HG02571 (cell line): ENCODE measurements around the gene IL3RA.
"Not testable (repeated sequence)": the region's sequence is repeated elsewhere in the genome, so short reads cannot be mapped to it uniquely, and the experiment has no call there.

ENCODE experiments used
- ATAC-seq: cut with Tn5 transposase; IDR thresholded peaks from one replicate; pipeline ENCODE4 v1.9.1; 2021; ENCODE audit warnings: mild to moderate bottlenecking, moderate library complexity; ENCODE audit not compliant: unreplicated experiment

The IL3RA gene

DNA sequence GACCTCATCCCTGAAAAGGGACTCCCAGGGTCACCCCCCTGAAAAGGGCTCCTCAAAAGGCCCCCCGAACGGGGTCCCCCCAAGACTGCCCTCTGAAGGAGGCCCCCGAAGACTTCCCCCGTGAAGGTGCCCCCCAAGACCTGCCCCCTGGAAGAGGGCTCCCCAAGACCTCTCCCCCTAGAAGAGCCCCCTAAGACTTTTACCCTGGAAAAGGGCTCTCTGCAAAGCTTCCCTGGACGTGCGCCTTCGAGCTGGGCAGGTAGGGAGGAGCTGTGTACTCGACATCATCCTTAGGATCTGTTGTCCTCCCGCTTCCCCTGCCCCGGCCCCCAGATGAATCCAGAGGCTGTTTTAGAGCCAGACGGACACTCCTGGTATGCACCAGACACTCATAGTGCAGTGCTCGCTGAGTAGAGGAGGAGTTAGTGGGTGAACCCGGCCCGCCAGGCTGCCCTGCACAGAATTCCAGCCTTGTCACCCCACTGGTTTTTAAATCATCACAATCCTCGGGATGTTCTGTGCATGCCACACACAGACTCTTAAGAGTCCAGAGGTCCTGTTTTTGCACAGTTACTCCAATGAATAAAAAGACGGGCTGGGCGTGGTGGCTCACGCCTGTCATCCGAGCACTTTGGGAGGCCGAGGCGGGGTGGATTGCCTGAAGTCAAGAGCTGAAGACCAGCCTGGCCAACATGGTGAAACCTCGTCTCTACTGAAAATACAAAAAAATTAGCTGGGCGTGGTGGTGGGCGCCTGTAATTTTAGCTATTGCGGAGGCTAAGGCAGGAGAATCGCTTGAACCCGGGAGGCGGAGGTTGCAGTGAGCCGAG lies 61.1 kb downstream of the IL3RA start:
- ATAC-seq: no peak

DNA sequence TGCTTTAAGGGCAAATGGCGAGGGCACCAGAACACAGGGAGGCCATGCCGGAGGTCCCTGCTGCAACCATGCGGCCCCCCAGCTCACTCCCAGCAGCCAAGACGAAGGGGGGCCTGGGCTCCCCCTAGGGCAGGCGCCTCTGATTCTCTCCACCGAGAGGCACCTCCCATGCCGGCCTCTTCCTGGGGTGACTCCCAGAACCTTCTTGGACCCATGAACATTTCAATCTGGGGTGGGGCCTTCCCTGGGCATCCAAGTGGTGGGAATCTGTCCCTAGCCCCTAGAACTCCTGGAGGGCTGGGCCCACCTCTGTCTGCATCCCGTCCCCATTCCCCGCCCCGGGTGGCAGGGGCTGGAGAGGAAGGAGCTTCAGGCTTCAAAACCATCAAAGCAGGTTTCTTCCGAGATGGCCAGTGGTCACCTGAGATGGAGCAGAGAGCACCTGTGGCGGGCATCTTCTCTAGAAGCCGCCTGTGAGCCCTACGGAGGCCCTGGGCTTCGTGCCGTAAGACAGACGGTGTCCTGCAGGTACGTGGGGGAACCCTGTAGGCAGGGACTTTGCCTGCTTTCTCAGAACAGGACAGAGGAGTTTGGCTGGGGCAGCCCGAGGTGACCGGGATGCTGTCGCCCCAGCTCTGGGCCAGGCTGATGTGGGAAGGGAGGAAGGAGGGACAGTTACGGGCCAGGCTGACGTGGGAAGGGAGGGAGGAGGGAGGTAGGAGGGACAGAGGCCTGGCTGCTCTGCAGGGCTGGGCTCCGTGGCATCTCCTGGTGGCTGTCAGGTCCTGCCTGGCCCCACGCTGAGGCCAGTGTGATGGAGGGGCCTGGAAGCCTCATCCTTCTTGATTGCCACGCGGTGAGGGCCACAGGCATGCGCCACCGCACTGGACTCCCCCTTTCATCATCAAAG lies 62.1 kb downstream of the IL3RA start:
- ATAC-seq: no peak

DNA sequence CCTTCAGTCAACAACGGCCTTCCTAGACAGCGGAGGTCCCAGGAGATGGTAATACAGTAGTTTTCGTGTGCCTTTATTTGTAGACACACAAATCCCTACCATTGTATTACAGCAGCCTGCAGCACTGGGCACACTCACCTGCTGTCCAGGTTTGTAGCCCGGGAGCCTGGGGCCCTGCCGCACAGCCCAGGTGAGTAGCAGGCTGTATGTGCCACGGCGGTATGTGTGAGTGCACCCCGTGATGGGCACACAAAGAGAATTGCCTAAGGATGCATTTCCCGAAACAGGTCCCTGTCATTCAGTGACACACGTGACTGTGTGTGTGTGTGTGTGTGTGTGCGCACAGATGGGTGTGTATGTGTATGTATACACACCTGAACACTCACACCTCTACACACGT lies 63.5 kb downstream of the IL3RA start:
- no peak for ATAC-seq

DNA sequence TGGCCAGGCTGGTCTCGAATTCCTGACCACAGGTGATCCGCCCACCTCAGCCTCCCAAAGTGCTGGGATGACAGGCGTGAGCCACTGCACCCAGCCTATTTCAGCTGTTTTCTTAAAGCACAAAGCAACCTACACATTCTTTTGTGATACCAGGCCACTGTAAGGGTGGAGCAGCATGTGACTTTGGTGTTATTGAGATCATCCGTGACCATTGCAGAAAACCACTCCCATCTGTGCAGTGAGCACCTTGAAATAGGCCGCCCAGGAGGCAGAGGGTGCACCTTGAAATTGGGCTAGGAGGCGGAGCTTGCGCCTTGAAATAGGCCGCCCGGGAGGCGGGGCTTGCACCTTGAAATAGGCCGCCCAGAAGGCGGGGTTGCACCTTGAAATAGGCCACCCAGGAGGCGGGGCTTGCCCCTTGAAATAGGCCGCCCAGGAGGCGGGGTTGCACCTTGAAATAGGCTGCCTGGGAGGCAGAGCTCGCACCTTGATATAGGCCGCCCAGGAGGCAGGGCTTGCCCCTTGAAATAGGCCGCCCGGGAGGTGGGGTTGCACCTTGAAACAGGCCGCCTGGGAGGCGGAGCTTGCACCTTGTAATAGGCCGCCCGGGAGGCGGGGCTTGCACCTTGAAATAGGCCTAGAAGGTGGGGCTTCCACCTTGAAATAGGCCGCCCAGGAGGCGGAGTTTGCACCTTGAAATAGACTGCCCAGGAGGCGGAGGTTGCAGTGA lies 64.3 kb downstream of the IL3RA start:
- no peak for ATAC-seq

DNA sequence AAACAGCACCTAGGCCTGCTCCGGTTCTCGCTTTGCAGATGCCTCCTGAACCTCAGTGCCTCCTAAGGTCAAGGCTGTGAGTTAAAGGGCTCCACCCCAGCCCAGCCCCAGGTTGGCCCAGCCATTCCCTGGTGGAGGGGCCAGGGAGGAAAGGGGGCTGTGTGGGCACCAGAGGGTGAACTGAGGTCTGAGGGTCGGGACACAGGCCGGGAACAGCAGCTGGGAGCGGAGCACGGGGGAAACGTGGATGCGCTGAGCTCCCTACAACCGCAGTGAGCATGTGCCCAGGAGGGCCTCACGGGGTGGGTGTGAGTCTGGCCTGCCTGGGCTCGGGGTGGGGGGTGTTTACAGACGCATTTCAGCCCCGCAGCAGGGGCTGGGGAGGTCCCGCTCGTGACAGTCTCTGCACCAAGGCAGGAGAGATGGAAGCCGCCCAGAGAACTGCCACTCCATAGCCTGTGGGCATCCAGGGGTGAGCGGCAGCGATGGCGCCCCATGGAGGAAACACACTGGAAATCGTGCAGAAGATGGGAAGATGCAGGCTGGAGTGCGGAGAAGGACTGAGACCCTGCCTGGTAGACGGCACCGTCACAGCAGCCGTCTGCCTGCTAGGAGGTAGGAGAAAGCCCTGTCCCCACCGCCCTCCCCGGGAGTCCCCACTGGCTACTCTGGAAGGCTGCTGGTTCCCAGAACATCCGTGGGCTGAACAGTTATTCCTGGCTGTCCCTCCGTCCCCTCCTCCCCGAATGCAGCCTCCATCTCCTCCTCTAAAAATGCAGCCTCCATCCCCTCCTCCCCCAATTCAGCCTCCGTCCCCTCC lies 65.2 kb downstream of the IL3RA start:
- ATAC-seq: no peak

DNA sequence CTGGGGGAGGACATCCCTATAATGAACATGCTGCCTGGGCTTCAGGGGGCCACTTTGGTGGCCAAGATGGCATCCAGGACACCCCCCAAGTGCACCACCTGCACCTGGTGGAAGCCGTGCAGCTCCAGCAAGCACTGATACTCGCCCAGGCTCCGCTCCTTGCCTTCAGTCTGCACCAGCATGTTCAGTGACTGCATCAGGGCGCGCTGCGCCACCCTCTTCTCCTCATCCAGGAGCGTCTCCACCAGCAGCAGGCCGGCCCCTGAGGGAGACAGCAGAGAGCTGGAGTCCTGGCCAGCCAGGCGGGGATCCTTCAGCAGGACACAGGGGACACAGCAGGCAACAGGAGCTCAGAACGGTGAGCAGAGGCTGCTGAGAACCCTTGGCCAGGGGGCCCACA lies 66.6 kb downstream of the IL3RA start:
- no peak for ATAC-seq

DNA sequence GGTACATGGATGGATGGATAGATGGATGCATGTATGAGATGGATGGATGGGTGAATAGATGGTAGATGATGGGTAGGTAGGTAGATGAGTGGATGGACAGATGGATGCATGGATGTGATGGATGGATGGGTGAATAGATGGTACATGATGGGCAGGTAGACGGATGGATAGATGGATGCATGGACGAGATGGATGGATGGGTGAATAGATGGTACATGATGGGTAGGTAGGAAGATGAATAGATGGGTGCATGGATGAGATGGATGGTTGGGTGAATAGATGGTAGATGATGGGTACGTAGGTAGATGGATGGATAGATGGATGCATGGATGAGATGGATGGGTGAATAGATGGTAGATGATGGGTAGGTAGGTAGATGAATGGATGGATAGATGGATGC lies 67.3 kb downstream of the IL3RA start:
- ATAC-seq: not testable (repeated sequence)

DNA sequence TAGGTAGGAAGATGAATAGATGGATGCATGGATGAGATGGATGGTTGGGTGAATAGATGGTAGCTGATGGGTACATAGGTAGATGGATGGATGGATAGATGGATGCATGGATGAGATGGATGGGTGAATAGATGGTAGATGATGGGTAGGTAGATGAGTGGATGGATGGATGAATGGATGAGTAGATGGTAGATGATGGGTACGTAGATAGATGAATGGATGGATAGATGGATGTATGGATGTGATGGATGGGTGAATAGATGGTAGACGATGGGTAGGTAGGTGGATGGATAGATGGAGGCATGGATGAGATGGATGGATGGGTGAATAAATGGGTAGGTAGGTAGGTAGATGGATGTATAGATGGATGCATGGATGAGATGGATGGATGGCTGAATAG lies 69.2 kb downstream of the IL3RA start:
- not testable (repeated sequence) for ATAC-seq

DNA sequence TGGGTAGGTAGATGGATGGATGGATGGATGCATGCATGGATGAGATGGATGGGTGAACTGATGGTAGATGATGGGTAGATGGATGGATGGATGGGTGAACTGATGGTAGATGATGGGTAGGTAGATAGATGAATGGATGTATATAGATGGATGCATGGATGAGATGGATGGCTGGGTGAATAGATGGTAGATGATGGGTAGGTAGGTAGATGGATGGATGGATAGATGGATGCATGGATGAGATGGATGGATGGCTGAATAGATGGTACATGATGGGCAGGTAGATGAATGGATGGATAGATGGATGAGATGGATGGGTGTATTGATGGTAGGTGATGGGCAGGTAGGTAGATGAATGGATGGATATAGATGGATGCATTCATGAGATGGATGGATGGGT lies 70.5 kb downstream of the IL3RA start:
- ATAC-seq: no peak

DNA sequence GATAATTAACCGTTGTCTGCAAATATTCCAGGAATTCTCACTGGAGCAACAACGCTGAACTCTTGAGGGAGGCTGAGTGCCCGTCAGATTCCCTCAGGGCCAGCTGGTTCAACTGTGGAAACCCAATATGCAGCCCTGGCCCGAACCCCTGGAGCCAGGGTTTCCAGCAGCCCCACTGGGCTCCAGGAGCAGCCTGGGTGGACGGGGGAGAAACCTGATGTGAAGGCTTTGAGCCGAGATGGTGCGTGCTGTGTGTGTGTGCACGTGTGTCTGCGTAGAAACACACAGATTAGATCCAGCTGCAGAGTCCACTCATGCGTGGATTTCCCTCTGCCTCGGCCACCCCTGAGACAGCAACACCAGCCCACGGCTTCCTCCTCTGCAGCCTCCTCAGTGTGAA lies 74.7 kb downstream of the IL3RA start:
- ATAC-seq: no peak

DNA sequence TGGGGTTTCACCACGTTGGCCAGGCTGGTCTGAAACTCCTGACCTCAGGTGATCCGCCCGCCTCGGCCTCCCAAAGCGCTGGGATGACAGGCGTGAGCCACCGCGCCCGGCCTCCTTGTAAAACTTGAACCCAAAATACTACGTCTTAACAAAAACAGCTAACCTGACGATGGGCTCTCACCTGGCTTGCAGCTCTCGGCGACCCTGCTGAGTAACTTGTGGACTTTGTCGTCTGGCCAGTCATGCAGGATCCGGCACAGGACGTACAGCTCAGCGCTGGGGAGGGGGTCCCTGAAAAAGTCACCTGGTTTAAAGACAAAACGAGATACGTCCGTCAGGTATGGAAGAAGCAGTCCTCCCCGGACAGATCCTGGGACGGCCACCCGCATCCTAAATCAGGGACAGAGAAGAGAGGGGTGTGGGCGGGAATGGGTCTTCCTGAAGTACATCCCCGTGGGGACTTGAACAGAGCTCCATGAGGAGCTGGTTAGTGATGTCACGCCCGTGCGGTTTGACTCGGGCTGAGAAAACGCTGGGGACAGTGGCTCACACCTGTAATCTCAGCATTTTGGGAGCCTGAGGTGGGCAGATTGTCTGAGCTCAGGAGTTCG lies 76.1 kb downstream of the IL3RA start:
- ATAC-seq: no peak

DNA sequence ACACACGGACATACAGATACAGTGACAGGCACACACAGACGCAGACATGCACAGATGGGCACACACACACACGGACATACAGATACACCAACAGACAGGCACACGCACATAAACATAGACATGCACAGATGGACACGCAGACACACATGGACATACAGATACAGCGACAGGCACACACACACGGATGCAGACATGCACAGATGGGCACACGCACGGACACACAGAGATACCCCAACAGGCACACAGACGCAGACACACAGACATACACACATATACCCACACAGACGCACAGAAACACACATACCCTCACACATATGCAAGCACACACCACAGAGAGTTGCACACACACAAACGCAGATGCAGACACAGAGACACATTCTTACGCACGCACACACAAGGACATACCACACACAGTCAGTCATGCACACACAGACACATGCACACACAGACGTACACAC lies 79.8 kb downstream of the IL3RA start:
- ATAC-seq: no peak

DNA sequence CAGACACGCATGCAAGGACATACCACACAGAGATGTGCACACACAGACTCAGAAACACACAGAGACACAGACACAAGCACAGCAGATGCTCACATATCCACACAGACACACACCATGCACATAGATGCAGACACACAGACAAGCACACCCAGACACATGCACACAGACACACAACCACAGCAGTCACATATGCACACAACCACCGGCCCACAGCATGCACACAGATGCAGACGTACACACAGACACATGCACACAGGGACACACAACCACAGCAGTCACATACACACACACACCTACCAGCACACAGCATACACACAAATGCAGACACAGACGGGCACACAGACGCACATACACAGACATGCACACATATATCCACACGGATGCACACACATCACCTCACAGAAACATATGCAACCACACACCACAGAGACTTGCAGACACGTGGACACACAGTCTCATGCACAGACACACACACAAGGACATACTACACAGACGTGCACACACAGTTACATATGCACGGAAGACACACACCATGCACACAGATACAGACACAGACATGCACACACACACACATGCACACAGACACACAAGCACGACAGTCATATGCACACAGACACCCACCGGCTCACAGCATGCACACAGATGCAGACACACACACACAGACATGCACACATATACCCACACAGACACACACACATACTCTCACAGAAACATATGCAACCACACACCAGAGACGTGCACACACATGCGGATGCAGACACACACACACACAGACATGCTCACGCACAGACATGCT lies 80.6 kb downstream of the IL3RA start:
- ATAC-seq: no peak

DNA sequence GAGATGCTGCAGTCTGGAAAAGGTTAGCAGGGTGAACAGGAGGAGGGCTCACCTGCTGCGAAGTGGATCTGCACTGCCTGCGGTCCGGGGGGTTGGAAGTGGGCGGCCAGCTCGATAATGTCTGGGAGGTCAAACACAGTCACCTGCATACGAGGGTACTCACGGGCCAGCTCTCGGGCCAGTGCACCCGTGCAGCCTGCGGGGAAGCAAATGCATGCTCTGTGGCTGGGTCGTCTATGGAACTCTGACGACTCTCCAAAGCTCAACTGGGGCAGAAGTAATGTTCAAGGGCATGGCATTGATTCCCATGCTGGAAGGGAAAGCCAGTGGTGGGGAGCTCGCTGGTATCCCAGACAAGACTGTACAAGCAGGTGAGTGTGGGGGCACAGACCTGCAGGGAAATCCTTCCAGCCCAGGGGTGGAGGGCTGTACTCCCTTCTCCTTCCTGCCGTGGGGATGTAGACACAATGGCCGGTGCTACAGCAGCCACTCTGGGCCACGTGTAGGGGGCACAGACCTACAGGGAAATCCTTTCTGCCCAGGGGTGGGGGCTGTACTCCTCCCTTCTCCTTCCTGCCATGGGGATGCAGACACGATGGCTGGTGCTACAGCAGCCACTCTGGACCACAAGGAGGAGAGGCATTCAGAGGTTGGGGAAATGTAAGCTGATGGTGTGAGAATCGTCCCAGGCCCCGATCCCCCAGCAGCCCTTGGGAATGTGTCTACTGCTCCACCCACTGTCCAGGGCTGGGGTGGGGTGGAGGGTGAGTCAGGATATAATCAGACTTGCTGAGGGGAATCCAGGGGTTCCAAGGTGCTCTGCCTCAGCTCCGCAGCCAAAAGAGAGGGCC lies 81.6 kb downstream of the IL3RA start:
- no peak for ATAC-seq

DNA sequence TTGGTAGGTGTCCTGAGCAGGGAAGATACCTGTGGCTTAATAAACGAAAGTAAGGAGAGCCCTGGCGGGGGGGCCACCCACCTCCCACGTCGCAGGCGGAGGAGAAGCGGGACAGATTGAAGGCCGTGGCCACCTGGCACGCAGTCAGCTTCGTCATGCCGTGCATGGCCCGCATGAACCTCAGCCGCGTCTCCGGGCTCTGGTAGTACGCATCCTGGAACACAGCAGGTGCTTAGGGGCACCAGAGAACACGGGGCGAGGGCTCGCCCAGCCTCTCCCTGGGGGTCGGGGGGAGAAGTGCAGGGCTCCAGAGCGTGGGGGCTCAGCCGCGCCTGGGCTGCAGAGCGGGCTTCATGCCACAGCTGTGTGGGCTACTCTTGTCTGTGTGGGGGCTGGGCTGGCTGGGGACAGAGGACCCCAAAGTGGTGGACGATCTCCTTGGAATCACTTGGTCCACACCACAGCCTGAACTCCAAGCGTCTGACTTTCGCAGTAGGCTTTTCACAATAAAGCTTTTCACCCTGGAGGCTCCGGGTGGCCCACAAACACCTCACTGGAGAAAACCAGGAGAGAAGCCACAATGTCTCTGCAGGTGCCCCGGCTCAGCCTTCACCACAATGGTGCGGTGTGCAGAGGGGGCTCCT lies 82.4 kb downstream of the IL3RA start:
- no peak for ATAC-seq

DNA sequence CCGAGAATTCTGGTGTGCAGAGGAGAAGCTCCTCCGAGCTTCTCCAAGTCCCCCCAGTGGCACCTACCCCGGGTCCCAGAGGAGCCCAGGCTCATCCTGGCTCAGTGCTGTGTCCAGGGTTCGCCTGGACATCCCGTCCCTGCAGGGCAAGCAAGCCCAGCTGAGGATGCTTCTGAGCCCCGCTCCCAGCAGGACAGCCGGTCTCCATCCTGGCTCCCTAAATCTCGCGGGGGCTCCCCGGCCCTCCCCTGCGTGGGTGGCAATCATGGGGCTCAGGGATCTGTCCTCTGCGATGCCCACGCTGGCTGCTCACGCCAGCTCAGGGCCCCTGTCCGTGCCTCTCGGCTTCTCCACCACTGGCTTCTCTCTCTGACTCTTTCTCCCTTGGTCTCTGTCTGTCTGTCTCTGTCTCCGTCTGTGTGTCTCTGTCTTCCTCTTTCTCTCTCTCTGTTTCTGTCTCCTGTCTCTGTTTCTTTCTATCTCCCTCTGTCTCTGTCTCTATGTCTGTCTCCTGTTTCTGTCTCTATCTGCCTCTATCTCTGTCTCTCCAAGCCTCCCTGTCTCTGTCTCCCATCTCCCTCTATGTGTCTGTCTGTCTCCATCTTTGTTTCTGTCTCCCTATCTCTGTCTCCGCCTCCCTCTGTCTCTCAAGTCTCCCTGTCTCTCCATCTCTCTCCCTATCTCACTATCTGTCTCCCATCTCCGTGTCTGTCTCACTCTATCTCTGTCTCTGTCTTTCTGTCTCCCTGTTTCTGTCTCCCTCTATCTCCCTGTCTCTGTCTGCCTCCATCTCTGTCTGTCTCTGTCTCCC lies 83.2 kb downstream of the IL3RA start:
- ATAC-seq: no peak

DNA sequence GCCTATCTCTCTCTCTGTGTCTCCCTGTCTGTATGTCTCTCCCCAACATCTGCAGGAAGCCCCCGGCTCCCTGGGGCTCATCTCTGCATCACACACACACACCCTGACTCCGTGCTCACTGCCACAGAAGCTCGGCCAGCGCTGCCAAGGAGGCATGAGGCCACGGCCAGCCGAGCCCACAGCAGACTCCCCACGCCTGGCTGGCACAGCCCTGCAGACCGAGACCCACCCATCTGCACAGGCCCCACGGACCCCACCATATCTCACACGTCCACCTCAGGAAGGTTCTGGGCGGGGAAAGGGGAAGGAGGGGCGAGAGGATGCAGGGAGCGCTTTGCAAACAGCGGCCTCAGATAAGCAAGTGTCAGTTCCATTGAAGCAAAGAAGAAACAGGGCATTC lies 83.8 kb downstream of the IL3RA start:
- no peak for ATAC-seq
